Measurements from ENCODE around the gene KSR2.
"Not testable (repeated sequence)": the region's sequence is repeated elsewhere in the genome, so short reads cannot be mapped to it uniquely, and the experiment has no call there.

KSR2 gene

GRCh38 chr12:117742721-117743120 lies 226.1 kb downstream of the KSR2 start:
- no peak for DNase-seq

GRCh38 chr12:117738233-117738632 lies 230.6 kb downstream of the KSR2 start:
- DNase-seq = no peak

GRCh38 chr12:117733549-117733805 lies 235.3 kb downstream of the KSR2 start:
- DNase-seq = no peak

- no peak for DNase-seq
These were observed 235.8 kb downstream of the KSR2 start for GRCh38 chr12:117732761-117733548.

DNA sequence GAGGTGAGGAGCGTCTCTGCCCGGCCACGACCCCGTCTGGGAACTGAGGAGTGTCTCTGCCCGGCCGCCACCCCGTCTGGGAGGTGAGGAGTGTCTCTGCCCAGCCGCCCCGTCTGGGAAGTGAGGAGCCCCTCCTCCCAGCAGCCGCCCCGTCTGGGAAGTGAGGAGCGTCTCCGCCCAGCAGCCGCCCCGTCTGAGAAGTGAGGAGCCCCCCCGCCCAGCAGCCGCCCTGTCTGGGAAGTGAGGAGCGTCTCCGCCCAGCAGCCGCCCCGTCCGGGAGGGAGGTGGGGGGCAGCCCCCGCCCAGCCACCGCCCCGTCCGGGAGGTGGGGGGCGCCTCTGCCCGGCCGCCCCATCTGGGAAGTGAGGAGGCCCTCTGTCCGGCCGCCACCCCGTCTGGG lies 237.7 kb downstream of the KSR2 start:
- not testable (repeated sequence) for DNase-seq

DNA sequence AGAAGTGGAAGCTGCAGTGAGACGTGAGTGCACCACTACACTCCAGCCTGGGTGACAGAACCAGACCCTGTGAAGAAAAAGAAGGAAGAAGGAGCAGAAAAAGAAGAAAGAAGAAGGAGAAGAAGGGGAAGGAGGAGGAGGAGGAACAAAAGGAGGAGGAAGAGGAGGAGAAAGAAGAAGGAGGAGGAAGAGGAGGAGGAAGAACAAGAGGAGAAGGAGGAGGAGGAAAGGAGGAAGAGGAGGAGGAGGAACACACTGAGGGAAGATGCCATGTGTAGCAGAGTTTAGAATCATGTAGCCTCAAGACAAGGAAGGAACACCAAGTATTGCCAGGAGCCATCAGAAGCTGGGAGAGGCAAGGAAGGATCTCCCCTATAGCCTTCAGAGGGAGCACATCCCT lies 241.5 kb downstream of the KSR2 start:
- no peak for DNase-seq

GRCh38 chr12:117724543-117724942 lies 244.2 kb downstream of the KSR2 start:
- DNase-seq = no peak

DNA sequence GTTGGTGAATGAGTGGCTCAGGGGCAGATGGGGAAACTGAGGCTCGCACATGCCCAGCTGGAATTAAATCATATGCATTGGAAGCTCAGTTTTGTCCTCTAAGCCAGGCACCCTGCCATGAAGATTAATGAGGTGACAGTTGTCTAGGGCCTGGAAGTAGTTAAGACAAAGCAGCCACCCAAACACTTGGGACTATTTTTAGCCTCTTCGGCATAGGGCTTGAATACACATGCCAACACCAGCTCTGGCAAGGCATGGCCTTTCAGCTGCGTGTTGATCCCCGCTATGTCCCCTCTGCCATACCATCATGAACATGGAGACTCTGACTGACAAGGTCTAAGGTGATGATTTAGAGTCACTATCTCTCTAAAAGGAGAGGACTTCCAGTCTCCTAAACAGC lies 250.2 kb downstream of the KSR2 start:
- no peak for DNase-seq

GRCh38 chr12:117718141-117718540 lies 250.6 kb downstream of the KSR2 start:
- DNase-seq = no peak

- no peak for DNase-seq
These were observed 254.6 kb downstream of the KSR2 start for GRCh38 chr12:117714203-117714602.

GRCh38 chr12:117710121-117710520 lies 258.7 kb downstream of the KSR2 start:
- DNase-seq = no peak

GRCh38 chr12:117707861-117708260 lies 260.9 kb downstream of the KSR2 start:
- DNase-seq = no peak

- no peak for DNase-seq
These were observed 265.2 kb downstream of the KSR2 start for GRCh38 chr12:117703584-117703983.

DNA sequence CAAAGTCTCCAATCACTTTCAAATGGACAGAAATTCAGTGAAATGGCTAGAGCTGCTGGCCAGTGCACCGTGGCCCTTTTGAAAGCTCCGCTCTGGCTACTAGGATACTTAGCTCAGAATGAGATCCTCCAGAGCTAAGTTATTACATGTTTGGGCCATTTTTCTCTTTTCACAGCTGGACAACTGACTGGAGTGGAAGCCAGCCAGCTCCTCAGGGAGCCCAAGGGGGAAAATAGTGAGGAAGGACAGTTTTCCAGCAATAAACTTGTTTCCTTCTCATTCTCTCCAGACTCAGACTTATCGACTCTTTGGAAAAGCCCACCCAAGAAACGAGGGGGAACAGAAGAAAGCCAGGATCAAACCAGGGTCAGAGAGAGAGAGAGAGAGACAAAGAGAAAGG lies 266.0 kb downstream of the KSR2 start:
- DNase-seq = no peak

- no peak for DNase-seq
These were observed 269.2 kb downstream of the KSR2 start for GRCh38 chr12:117699575-117699974.

DNA sequence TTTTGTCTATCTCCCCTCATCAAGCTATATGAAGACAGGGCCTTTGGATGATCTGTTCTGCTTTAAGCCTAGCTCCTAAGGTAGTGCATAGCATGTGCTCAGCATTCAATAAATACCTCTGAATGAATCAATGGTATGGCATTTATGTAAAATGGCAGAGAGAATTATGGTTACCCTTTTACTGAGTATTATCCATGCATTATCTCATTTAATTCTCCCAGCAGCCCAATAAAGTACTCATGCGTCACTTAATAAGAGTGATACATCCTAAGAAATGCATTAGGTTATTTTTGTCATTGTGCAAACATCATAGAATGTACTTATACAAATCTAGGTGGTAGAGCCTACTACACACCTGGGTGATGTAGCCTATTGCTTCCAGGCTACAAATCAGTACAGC lies 269.7 kb downstream of the KSR2 start:
- no peak for DNase-seq

DNA sequence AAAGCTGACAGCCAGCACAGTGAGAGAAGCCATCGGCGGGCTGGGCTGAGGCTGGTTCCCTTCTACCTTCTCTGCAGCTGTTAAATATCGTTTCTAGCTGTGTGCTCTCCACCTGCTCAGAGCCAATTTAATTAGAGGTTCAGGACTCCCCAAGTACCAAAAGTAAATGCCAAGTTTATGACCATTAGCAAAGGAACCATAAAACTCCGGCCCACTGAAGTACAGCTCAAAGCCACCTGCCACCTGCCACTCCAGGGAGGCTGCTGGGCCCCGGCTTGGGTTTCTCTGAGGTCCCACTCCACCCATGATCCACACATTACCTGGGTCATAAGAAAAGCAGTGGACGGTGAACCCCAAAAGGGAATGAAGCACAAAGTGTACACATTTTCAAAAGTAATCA lies 272.8 kb downstream of the KSR2 start:
- no peak for DNase-seq

DNA sequence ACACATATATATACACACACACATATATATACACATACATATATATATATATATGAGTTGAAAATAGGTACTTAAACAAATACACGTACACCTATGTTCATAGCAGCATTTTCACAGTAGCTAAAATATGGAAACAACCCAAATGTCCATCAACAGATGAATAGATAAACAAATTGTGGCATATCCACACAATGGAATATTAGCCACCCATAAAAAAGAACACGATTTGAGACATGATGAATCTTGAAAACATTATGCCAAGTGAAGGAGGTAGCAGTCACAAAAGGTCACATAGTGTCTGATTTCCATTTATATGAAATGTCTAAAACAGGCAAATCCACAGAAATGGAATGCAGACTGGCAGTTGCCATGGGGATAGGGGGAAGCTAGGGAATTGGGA lies 276.3 kb downstream of the KSR2 start:
- no peak for DNase-seq

- no peak for DNase-seq
These were observed 278.9 kb downstream of the KSR2 start for GRCh38 chr12:117689857-117690256.

DNA sequence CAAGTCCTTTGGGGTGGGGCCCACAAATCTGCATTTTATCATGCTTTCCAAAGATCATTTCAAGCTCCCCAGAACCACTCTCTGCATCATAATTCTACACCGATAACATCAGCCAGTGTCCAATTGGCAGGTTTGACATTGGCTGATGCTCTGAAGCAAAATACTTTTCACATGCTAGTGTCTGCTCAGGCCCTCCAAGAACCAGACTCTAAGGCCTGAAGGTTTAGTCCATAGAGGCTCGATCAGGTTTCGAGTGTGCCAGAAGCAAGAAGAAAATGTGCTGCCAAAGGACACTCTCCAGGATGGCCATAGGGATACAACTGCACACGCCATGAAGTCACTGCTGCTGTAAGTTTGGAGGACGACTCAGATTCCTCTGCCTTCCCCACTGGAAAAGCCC lies 280.3 kb downstream of the KSR2 start:
- DNase-seq = no peak

- DNase-seq = no peak
These were observed 281.8 kb downstream of the KSR2 start for GRCh38 chr12:117686911-117687377.

- DNase-seq = no peak
These were observed 282.6 kb downstream of the KSR2 start for GRCh38 chr12:117686210-117686609.

- DNase-seq = no peak
These were observed 283.5 kb downstream of the KSR2 start for GRCh38 chr12:117685110-117685926.

DNA sequence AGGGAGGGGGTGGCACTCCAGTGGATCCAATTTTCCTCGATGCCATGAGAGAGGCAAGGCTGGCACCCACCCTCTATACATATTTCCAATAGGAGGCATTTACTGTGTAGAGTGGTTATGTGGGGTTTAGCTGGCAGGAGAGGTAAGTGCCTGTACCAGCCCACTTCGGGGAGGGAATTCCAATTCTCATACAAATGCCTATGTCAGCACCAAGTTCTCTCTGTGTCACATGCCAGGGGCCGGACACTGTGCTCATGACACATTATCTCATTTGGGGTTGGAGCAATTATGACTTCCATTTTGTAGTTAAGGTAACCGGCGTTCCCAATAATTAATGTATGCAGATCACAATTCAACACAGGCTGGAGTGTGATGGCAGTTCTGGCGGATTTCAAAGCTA lies 284.3 kb downstream of the KSR2 start:
- no peak for DNase-seq

GRCh38 chr12:117680312-117680711 lies 288.5 kb downstream of the KSR2 start:
- DNase-seq = no peak
